Endothelial cell of umbilical vein (primary cell): ENCODE results near the gene ZSWIM6. TPM values are rescaled to one million over a fixed set of nuclear protein-coding genes. Genes with fewer than 3 reads are reported as not detected.

Experiments
- BruUV-seq: library from RNA; stranded (reverse); fragments of 400-500 nt; replicated peaks from 2 replicates; lab custom pipeline; 2021; lab: Mats Ljungman, UMichigan
- CTCF ChIA-PET: fragments of 300-600, 350-600 bp; sonication (Branson Sonifier 250); formaldehyde crosslinking; loops from one replicate; lab custom pipeline; 2021; ENCODE audit warnings: antibody characterized with exemption, inconsistent platforms; lab: Charles Lee
- POLR2A ChIA-PET: fragments of 300-600, 350-600 bp; sonication (Branson Sonifier 250); formaldehyde crosslinking; loops from one replicate; lab custom pipeline; 2021; ENCODE audit warnings: antibody characterized with exemption, inconsistent platforms; lab: Charles Lee
- DNase-seq: peaks from one replicate; pipeline ENCODE4 v3.0.0-alpha.2; 2011; ENCODE audit warnings: low read depth, low spot score
- FAIRE-seq: peaks from 2 replicates; lab custom pipeline; 2011; peaks lifted over from hg19 to GRCh38; lab: Jason Lieb, UNC
- H2AFZ ChIP-seq: 2 replicates; pipeline ENCODE4 v1.6.0; 2012; ENCODE audit warnings: low read depth, low read length, control low read depth, inconsistent platforms
- H3K27ac ChIP-seq: 2 replicates; pipeline ENCODE4 v1.5.1; 2011; ENCODE audit warnings: low read depth, mild to moderate bottlenecking, control low read depth, low read length, moderate library complexity; ENCODE audit not compliant: insufficient read depth
- H3K27me3 ChIP-seq, 2 experiments: 2 replicates each; pipeline versions ENCODE4 v1.6.0 to v1.6.1; 2011; ENCODE audit warnings: low read length in 2 of 2, mixed read lengths in 1 of 2; ENCODE audit not compliant: control insufficient read depth in 2 of 2, insufficient read depth in 2 of 2
- H3K36me3 ChIP-seq, 2 experiments: 2 replicates in 1 of 2; 3 replicates in 1 of 2; pipeline ENCODE4 v1.5.1; 2011; ENCODE audit warnings: low read length in 2 of 2, mild to moderate bottlenecking in 1 of 2, moderate library complexity in 1 of 2; ENCODE audit not compliant: control insufficient read depth in 2 of 2, insufficient read depth in 2 of 2; ENCODE audit errors: extremely low read depth in 1 of 2
- H3K4me1 ChIP-seq: 3 replicates; pipeline ENCODE4 v1.5.1; 2011; ENCODE audit warnings: mild to moderate bottlenecking, low read length; ENCODE audit not compliant: control insufficient read depth, insufficient read depth; ENCODE audit errors: extremely low read depth
- H3K4me2 ChIP-seq: 2 replicates; pipeline ENCODE4 v1.6.1; 2011; ENCODE audit warnings: low read length, control low read depth, mixed read lengths; ENCODE audit not compliant: insufficient read depth
- H3K4me3 ChIP-seq, 3 experiments: fragments of 200-600 bp in 1 of 3; sonication (generic), shearing (Covaris generic) in 1 of 3; replicated peaks in 1 of 3; 2 replicates each; pipeline ENCODE4 v1.5.1; 2011 to 2016; ENCODE audit warnings: control low read depth in 3 of 3, low read length in 3 of 3, mild to moderate bottlenecking in 2 of 3, inconsistent platforms in 1 of 3, low read depth in 1 of 3, moderate library complexity in 1 of 3; ENCODE audit not compliant: insufficient read depth in 1 of 3
- H3K79me2 ChIP-seq: 2 replicates; pipeline ENCODE4 v1.6.0; 2012; ENCODE audit warnings: low read length, inconsistent platforms; ENCODE audit not compliant: control insufficient read depth, insufficient read depth
- H3K9ac ChIP-seq: replicated peaks from 2 replicates; pipeline ENCODE3; 2011; ENCODE audit warnings: low read length, control low read depth; ENCODE audit not compliant: insufficient read depth; ENCODE audit errors: extremely low read depth
- H3K9me1 ChIP-seq: replicated peaks from 3 replicates; pipeline ENCODE4 v1.6.0; 2011; ENCODE audit warnings: mild to moderate bottlenecking, low read length; ENCODE audit not compliant: control insufficient read depth, insufficient read depth; ENCODE audit errors: extremely low read depth
- H3K9me3 ChIP-seq: replicated peaks from 2 replicates; pipeline ENCODE4 v1.5.1; 2012; ENCODE audit warnings: low read length, inconsistent platforms; ENCODE audit not compliant: control insufficient read depth, insufficient read depth
- H4K20me1 ChIP-seq: replicated peaks from 2 replicates; pipeline ENCODE3; 2011; ENCODE audit warnings: mild to moderate bottlenecking, low read length; ENCODE audit not compliant: control insufficient read depth, insufficient read depth; ENCODE audit errors: extremely low read depth
- CTCF ChIP-seq, 2 donors: IDR thresholded peaks; 1 replicate in 1 of 2; 2 replicates in 1 of 2; pipeline ENCODE4 v1.5.1; 2011; ENCODE audit warnings: low read length in 2 of 2, mild to moderate bottlenecking in 2 of 2, moderate library complexity in 2 of 2, control low read depth in 1 of 2, inconsistent platforms in 1 of 2, low read depth in 1 of 2; ENCODE audit not compliant: insufficient read depth in 1 of 2; ENCODE audit errors: extremely low read depth in 1 of 2
- EZH2 ChIP-seq: IDR thresholded peaks from 2 replicates; pipeline ENCODE4 v1.6.1; 2012; ENCODE audit warnings: borderline replicate concordance, low read depth, mild to moderate bottlenecking, moderate library complexity, low read length, inconsistent platforms; ENCODE audit not compliant: severe bottlenecking
- FOS ChIP-seq: IDR thresholded peaks from 2 replicates; pipeline ENCODE4 v1.6.1; 2011; ENCODE audit warnings: mild to moderate bottlenecking, low read length, moderate library complexity, borderline replicate concordance; ENCODE audit not compliant: insufficient read depth
- GATA2 ChIP-seq: IDR thresholded peaks from 2 replicates; pipeline ENCODE4 v1.7.0; 2011; ENCODE audit warnings: low read depth, mild to moderate bottlenecking, moderate library complexity, mixed read lengths, low read length; ENCODE audit not compliant: insufficient read length, insufficient read depth
- JUN ChIP-seq: IDR thresholded peaks from 2 replicates; pipeline ENCODE4 v1.6.1; 2011; ENCODE audit warnings: borderline replicate concordance, low read depth; ENCODE audit not compliant: insufficient read length, insufficient read depth
- MAX ChIP-seq: IDR thresholded peaks from 2 replicates; pipeline ENCODE4 v1.6.1; 2011; ENCODE audit not compliant: insufficient read depth, insufficient read length
- MYC ChIP-seq: IDR thresholded peaks from one replicate; pipeline ENCODE4 v1.6.1; 2011; ENCODE audit warnings: mild to moderate bottlenecking, low read depth, low read length
- POLR2A ChIP-seq: IDR thresholded peaks from 2 replicates; pipeline ENCODE4 v1.6.1; 2012; ENCODE audit warnings: low read depth, mild to moderate bottlenecking, control low read depth, low read length
- POLR2AphosphoS5 ChIP-seq: IDR thresholded peaks from 2 replicates; pipeline ENCODE4 v1.6.1; 2012; ENCODE audit warnings: low read depth, mild to moderate bottlenecking, control low read depth, low read length, moderate library complexity; ENCODE audit not compliant: insufficient read depth
- dilution Hi-C: fragments of 300-500 bp; cut with MboI; formaldehyde crosslinking; loops from one replicate; pipeline ENCODE4 v1.15.0; 2019; ENCODE audit warnings: low sequenced_read_pairs; ENCODE audit not compliant: extremely low pct_ligation_motif_present
- intact Hi-C: fragments of 100-400 bp; cut with micrococcal nuclease; formaldehyde crosslinking; loops from one replicate; pipeline ENCODE4 v1.10.0; 2022
- polyA plus RNA-seq, 4 experiments: library from polyadenylated mRNA; depleted of rRNA in 3 of 4; stranded (reverse) in 3 of 4; unstranded in 1 of 4; fragments of >200 nt; gene quantifications; 2 replicates each; pipeline versions ENCODE4 v1.2.1 to v1.2.3, GENCODE V29; 2011 to 2012; ENCODE audit warnings: missing spikeins in 1 of 4
- total RNA-seq: library from RNA; stranded (reverse); gene quantifications from 2 replicates; pipeline ENCODE4 v1.2.3, GENCODE V29; 2021

The ZSWIM6 gene
- total and polyA plus RNA-seq, 2 donors (not counting 3 experiments of a cell fraction or from before 2014, with no cell fraction given) = 14.9 to 25.3 TPM

GRCh38 chr5:61414806-61415205 lies 82.7 kb downstream of the ZSWIM6 start:
- no peaks in the 10 kb centered on the region for H3K27me3 ChIP-seq

GRCh38 chr5:61416010-61416409 lies 84.0 kb downstream of the ZSWIM6 start:
- dilution Hi-C loops = no loop called here
- no TSS peak for BruUV-seq
- no peak overlapping the region for H3K4me2 ChIP-seq

More at GRCh38 chr5:61414806-61415205, 82.7 kb downstream of the ZSWIM6 start:
- H3K4me1 ChIP-seq = peaks cover 6% of the 10 kb centered on the region
- H4K20me1 ChIP-seq = peaks cover 17% of the 10 kb centered on the region
- no peak overlapping the region for H2AFZ ChIP-seq
- H3K4me3 ChIP-seq = no peak overlapping the region
- POLR2A ChIA-PET = no interaction called here
- H3K4me2 ChIP-seq = no peak overlapping the region
- no peaks in the 10 kb centered on the region for H3K9me1 ChIP-seq
- BruUV-seq = no TSS peak
- DNase-seq = no peak
- no peak for FAIRE-seq
- intact Hi-C loops = no loop called here
- no peak for TF ChIP-seq MAX
- no peak for TF ChIP-seq MYC
- peaks cover 89% of the 10 kb centered on the region for H3K79me2 ChIP-seq
- H3K9me3 ChIP-seq = no peaks in the 10 kb centered on the region
- H3K36me3 ChIP-seq = no peaks in the 10 kb centered on the region
- dilution Hi-C loops = no loop called here
- H3K9ac ChIP-seq = no peak overlapping the region
- CTCF ChIA-PET = no interaction called here
- no peak overlapping the region for H3K27ac ChIP-seq

More at GRCh38 chr5:61416010-61416409, 84.0 kb downstream of the ZSWIM6 start:
- Histone ChIP-seq H3K36me3 (no peaks in the 10 kb centered on the region), H3K4me3 (no peak overlapping the region), H3K79me2 (peaks cover 91% of the 10 kb centered on the region), H2AFZ (no peak overlapping the region), H3K4me1 (peaks cover 3% of the 10 kb centered on the region), H3K9ac (no peak overlapping the region), H3K9me3 (no peaks in the 10 kb centered on the region), H4K20me1 (peaks cover 19% of the 10 kb centered on the region), H3K27ac (no peak overlapping the region), H3K9me1 (no peaks in the 10 kb centered on the region), H3K27me3 (no peaks in the 10 kb centered on the region)
- intact Hi-C loops = no loop called here
- CTCF ChIA-PET = no interaction called here
- TF ChIP-seq POLR2AphosphoS5 (no peak), CTCF (IDR thresholded peaks at IDR 0.05; ENCODE audit: extremely low read depth in 1 of 2, insufficient read depth in 1 of 2, low read depth in 1 of 2, low read length in 2 of 2) (no peak), MYC (no peak), GATA2 (no peak), FOS (no peak), JUN (no peak), MAX (no peak), POLR2A (no peak), EZH2 (no peak)
- FAIRE-seq (no peak), DNase-seq (no peak)
- POLR2A ChIA-PET = interaction anchor here (0.7 kb wide), 1 partner anchor 126 kb away, joined by 3 read pairs; no protein-coding TSS in a partner anchor
